GM23338 (cell line): ENCODE results near the gene MS4A7. TPM values are rescaled to one million over a fixed set of nuclear protein-coding genes. Genes with fewer than 3 reads are reported as not detected.

Source experiments
- ATAC-seq: fragments of 200-7000 bp; cut with Tn5 transposase; 3 replicates; pipeline ENCODE4 v1.9.1; 2020
- DNase-seq: peaks from one replicate; pipeline ENCODE4 v3.0.0-alpha.2; 2015; ENCODE audit warnings: low spot score
- H2AFZ ChIP-seq: fragments of 200-600 bp; sonication (generic); 2 replicates; pipeline ENCODE4 v1.8.0; 2016; ENCODE audit warnings: antibody characterized with exemption, mild to moderate bottlenecking, moderate library complexity
- H3F3A ChIP-seq: fragments of 200-600 bp; sonication (generic); replicated peaks from 2 replicates; pipeline ENCODE4 v1.8.0; 2017; ENCODE audit warnings: antibody characterized with exemption, mixed run types, low read depth
- H3K27ac ChIP-seq: fragments of 200-600 bp; sonication (generic); 2 replicates; pipeline ENCODE4 v1.6.1; 2016; ENCODE audit warnings: low read depth
- H3K27me3 ChIP-seq: fragments of 200-600 bp; sonication (generic); 2 replicates; pipeline ENCODE4 v1.8.0; 2016; ENCODE audit warnings: mild to moderate bottlenecking, mixed run types, moderate library complexity; ENCODE audit not compliant: insufficient read depth
- H3K36me3 ChIP-seq: fragments of 200-600 bp; sonication (generic); 2 replicates; pipeline ENCODE4 v1.8.0; 2016; ENCODE audit warnings: mild to moderate bottlenecking; ENCODE audit not compliant: insufficient read depth
- H3K4me1 ChIP-seq: fragments of 200-600 bp; sonication (generic); 2 replicates; pipeline ENCODE4 v1.8.0; 2016; ENCODE audit warnings: mild to moderate bottlenecking, moderate library complexity; ENCODE audit not compliant: insufficient read depth
- H3K4me2 ChIP-seq: fragments of 200-600 bp; sonication (generic); 2 replicates; pipeline ENCODE4 v1.7.1; 2017; ENCODE audit warnings: mixed run types
- H3K4me3 ChIP-seq: fragments of 200-600 bp; sonication (generic); 2 replicates; pipeline ENCODE4 v1.6.1; 2016; ENCODE audit warnings: mixed run types
- H3K79me2 ChIP-seq: fragments of 200-600 bp; sonication (generic); replicated peaks from 2 replicates; pipeline ENCODE4 v1.8.0; 2017; ENCODE audit warnings: mild to moderate bottlenecking; ENCODE audit not compliant: insufficient read depth
- H3K9me2 ChIP-seq: fragments of 200-600 bp; sonication (generic); 2 replicates; pipeline ENCODE4 v1.8.0; 2017; ENCODE audit not compliant: insufficient read depth
- H4K20me1 ChIP-seq: fragments of 200-600 bp; sonication (generic); replicated peaks from 2 replicates; pipeline ENCODE4 v1.8.0; 2017; ENCODE audit warnings: mild to moderate bottlenecking; ENCODE audit not compliant: insufficient read depth
- H3K27ac Mint-ChIP-seq: 2 replicates; pipeline ENCODE4 v1.8.0; 2020; ENCODE audit warnings: inconsistent platforms, mild to moderate bottlenecking, moderate library complexity, mixed read lengths
- H3K27me3 Mint-ChIP-seq: 3 replicates; pipeline ENCODE4 v1.8.0; 2022; ENCODE audit warnings: low read depth, mild to moderate bottlenecking, moderate library complexity, mixed read lengths, inconsistent platforms; ENCODE audit not compliant: insufficient read depth, poor library complexity
- H3K36me3 Mint-ChIP-seq: 3 replicates; pipeline ENCODE4 v1.8.0; 2021; ENCODE audit warnings: low read depth, mild to moderate bottlenecking, inconsistent platforms, moderate library complexity, mixed read lengths
- H3K4me1 Mint-ChIP-seq: 3 replicates; pipeline ENCODE4 v1.8.0; 2020; ENCODE audit warnings: mild to moderate bottlenecking, inconsistent platforms, mixed read lengths
- H3K4me3 Mint-ChIP-seq: 3 replicates; pipeline ENCODE4 v1.8.0; 2021; ENCODE audit warnings: moderate library complexity, mild to moderate bottlenecking, inconsistent platforms, mixed read lengths
- H3K9me3 Mint-ChIP-seq: 3 replicates; pipeline ENCODE4 v1.8.0; 2020; ENCODE audit warnings: moderate library complexity, mild to moderate bottlenecking, inconsistent platforms, mixed read lengths
- EZH2phosphoT487 ChIP-seq: fragments of 200-600 bp; sonication (generic); IDR thresholded peaks from one replicate; pipeline ENCODE4 v1.8.1; 2018; ENCODE audit warnings: antibody characterized with exemption; ENCODE audit not compliant: unreplicated experiment
- STAT1 ChIP-seq: IDR thresholded peaks from one replicate; pipeline ENCODE4 v1.6.1; 2016; ENCODE audit warnings: antibody characterized with exemption; ENCODE audit not compliant: unreplicated experiment
- polyA plus RNA-seq: library from polyadenylated mRNA; unstranded; fragments of >200 nt; fragmentation: Nextera tagmentation; extraction: Ambion mirVana; gene quantifications from 2 replicates; pipeline ENCODE4 v1.2.1, GENCODE V29; 2016
- total RNA-seq: library from RNA; depleted of rRNA; stranded (reverse); fragments of >200 nt; shearing (Covaris generic); gene quantifications from 2 replicates; pipeline ENCODE4 v1.2.3, GENCODE V29; 2014
- TF ChIP-seq, protein P1 (sequence below): IDR thresholded peaks from one replicate; pipeline ENCODE4 v1.6.1; 2018; ENCODE audit warnings: antibody characterized with exemption; ENCODE audit not compliant: unreplicated experiment
- TF ChIP-seq, protein P2 (sequence below): IDR thresholded peaks from 2 replicates; pipeline ENCODE4 v1.6.1; 2016; ENCODE audit warnings: antibody characterized with exemption
- TF ChIP-seq, protein P3 (sequence below): fragments of 250-450 bp; sonication (Bioruptor Pico); IDR thresholded peaks from 2 replicates; pipeline ENCODE4 v1.5.0; 2020; ENCODE audit warnings: mild to moderate bottlenecking, moderate library complexity

Gene MS4A7
- total and polyA plus RNA-seq, 2 experiments from 2014 or later, result 0.07 TPM; not detected in 1

DNA sequence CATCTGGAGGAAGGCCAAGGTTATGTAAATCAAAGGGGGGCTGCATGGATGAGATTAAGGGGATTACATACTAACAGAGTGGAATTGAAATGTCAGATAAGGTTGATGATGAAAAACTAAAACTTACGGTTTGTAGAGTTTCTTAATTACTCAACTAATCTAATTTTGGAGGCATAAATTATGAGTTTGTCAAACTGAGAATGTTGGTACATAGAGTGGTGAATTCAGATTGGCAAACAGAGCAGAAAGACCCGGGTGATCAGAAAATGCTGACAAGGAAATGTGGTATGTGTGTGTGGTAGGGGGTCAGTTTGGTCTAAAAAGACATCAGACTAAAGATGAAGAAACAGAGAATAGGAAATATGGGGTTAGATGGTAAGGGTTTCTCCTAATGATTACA is 40.3 kb upstream of the MS4A7 start (continued):
- TF ChIP-seq, protein P1, sequence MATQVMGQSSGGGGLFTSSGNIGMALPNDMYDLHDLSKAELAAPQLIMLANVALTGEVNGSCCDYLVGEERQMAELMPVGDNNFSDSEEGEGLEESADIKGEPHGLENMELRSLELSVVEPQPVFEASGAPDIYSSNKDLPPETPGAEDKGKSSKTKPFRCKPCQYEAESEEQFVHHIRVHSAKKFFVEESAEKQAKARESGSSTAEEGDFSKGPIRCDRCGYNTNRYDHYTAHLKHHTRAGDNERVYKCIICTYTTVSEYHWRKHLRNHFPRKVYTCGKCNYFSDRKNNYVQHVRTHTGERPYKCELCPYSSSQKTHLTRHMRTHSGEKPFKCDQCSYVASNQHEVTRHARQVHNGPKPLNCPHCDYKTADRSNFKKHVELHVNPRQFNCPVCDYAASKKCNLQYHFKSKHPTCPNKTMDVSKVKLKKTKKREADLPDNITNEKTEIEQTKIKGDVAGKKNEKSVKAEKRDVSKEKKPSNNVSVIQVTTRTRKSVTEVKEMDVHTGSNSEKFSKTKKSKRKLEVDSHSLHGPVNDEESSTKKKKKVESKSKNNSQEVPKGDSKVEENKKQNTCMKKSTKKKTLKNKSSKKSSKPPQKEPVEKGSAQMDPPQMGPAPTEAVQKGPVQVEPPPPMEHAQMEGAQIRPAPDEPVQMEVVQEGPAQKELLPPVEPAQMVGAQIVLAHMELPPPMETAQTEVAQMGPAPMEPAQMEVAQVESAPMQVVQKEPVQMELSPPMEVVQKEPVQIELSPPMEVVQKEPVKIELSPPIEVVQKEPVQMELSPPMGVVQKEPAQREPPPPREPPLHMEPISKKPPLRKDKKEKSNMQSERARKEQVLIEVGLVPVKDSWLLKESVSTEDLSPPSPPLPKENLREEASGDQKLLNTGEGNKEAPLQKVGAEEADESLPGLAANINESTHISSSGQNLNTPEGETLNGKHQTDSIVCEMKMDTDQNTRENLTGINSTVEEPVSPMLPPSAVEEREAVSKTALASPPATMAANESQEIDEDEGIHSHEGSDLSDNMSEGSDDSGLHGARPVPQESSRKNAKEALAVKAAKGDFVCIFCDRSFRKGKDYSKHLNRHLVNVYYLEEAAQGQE, result no peak
- TF ChIP-seq, protein P2, sequence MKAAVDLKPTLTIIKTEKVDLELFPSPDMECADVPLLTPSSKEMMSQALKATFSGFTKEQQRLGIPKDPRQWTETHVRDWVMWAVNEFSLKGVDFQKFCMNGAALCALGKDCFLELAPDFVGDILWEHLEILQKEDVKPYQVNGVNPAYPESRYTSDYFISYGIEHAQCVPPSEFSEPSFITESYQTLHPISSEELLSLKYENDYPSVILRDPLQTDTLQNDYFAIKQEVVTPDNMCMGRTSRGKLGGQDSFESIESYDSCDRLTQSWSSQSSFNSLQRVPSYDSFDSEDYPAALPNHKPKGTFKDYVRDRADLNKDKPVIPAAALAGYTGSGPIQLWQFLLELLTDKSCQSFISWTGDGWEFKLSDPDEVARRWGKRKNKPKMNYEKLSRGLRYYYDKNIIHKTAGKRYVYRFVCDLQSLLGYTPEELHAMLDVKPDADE, result no peak
- no peak for TF ChIP-seq EZH2phosphoT487

DNA sequence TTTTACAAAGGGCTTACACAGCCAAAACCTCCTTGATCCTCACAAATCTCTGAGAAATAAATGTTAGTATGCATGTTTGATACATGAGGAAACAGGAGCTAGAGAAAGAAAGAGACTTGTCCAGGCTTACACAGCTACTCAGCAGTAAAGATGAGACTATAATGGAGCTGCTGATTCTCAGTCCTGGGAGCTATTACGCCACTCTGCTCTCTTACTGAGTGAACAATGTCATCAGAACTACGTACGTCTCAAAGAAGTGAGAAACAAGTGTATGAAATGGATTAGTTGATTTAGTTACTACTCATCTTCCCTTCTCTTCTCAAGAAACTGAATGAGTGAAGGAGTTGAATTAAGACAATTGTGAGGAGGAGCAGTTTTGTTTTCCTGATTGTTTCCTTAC is 39.0 kb upstream of the MS4A7 start:
- Mint-ChIP-seq H3K36me3 (no peaks in the 10 kb centered on the region), H3K9me3 (peaks cover 3% of the 10 kb centered on the region; the same call in 2 of the 3 replicates), H3K4me3 (no peak overlapping the region), H3K27me3 (no peaks in the 10 kb centered on the region), H3K4me1 (peaks cover 12% of the 10 kb centered on the region; the same call in 2 of the 3 replicates), H3K27ac (no peak overlapping the region)
- Histone ChIP-seq H2AFZ (no peak overlapping the region), H3K36me3 (no peaks in the 10 kb centered on the region), H3K4me3 (no peak overlapping the region), H3K79me2 (no peaks in the 10 kb centered on the region), H3K27ac (no peak overlapping the region), H3K4me1 (no peaks in the 10 kb centered on the region), H3K27me3 (no peaks in the 10 kb centered on the region), H3F3A (no peaks in the 10 kb centered on the region), H3K9me2 (no peaks in the 10 kb centered on the region), H4K20me1 (no peaks in the 10 kb centered on the region), H3K4me2 (no peak overlapping the region)
- no peak for TF ChIP-seq STAT1
- TF ChIP-seq, protein P3, sequence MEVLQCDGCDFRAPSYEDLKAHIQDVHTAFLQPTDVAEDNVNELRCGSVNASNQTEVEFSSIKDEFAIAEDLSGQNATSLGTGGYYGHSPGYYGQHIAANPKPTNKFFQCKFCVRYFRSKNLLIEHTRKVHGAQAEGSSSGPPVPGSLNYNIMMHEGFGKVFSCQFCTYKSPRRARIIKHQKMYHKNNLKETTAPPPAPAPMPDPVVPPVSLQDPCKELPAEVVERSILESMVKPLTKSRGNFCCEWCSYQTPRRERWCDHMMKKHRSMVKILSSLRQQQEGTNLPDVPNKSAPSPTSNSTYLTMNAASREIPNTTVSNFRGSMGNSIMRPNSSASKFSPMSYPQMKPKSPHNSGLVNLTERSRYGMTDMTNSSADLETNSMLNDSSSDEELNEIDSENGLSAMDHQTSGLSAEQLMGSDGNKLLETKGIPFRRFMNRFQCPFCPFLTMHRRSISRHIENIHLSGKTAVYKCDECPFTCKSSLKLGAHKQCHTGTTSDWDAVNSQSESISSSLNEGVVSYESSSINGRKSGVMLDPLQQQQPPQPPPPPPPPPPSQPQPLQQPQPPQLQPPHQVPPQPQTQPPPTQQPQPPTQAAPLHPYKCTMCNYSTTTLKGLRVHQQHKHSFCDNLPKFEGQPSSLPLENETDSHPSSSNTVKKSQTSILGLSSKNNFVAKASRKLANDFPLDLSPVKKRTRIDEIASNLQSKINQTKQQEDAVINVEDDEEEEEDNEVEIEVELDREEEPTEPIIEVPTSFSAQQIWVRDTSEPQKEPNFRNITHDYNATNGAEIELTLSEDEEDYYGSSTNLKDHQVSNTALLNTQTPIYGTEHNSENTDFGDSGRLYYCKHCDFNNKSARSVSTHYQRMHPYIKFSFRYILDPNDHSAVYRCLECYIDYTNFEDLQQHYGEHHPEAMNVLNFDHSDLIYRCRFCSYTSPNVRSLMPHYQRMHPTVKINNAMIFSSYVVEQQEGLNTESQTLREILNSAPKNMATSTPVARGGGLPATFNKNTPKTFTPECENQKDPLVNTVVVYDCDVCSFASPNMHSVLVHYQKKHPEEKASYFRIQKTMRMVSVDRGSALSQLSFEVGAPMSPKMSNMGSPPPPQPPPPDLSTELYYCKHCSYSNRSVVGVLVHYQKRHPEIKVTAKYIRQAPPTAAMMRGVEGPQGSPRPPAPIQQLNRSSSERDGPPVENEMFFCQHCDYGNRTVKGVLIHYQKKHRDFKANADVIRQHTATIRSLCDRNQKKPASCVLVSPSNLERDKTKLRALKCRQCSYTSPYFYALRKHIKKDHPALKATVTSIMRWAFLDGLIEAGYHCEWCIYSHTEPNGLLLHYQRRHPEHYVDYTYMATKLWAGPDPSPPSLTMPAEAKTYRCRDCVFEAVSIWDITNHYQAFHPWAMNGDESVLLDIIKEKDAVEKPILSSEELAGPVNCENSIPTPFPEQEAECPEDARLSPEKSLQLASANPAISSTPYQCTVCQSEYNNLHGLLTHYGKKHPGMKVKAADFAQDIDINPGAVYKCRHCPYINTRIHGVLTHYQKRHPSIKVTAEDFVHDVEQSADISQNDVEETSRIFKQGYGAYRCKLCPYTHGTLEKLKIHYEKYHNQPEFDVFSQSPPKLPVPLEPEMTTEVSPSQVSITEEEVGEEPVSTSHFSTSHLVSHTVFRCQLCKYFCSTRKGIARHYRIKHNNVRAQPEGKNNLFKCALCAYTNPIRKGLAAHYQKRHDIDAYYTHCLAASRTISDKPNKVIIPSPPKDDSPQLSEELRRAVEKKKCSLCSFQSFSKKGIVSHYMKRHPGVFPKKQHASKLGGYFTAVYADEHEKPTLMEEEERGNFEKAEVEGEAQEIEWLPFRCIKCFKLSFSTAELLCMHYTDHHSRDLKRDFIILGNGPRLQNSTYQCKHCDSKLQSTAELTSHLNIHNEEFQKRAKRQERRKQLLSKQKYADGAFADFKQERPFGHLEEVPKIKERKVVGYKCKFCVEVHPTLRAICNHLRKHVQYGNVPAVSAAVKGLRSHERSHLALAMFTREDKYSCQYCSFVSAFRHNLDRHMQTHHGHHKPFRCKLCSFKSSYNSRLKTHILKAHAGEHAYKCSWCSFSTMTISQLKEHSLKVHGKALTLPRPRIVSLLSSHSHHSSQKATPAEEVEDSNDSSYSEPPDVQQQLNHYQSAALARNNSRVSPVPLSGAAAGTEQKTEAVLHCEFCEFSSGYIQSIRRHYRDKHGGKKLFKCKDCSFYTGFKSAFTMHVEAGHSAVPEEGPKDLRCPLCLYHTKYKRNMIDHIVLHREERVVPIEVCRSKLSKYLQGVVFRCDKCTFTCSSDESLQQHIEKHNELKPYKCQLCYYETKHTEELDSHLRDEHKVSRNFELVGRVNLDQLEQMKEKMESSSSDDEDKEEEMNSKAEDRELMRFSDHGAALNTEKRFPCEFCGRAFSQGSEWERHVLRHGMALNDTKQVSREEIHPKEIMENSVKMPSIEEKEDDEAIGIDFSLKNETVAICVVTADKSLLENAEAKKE, result no peak
- DNase-seq, result no peak
- ATAC-seq, result no peak
